Measurements from ENCODE around the gene SMIM11.
"Not testable (repeated sequence)": the region's sequence is repeated elsewhere in the genome, so short reads cannot be mapped to it uniquely, and the experiment has no call there.

The SMIM11 gene

GRCh38 chr21:34427339-34427738 is 52.0 kb downstream of the SMIM11 start:
- not testable (repeated sequence) for DNase-seq

GRCh38 chr21:34428441-34428840 is 53.1 kb downstream of the SMIM11 start:
- DNase-seq = not testable (repeated sequence)

GRCh38 chr21:34429710-34430109 is 54.4 kb downstream of the SMIM11 start:
- DNase-seq = not testable (repeated sequence)
